SJSA1 (cell line): Measurements from ENCODE around the gene KLK13. TPM values are rescaled to one million over a fixed set of nuclear protein-coding genes. Genes with fewer than 3 reads are reported as not detected.

ENCODE experiments used
- DNase-seq, 2 experiments: peaks; one replicate each; pipeline ENCODE4 v3.0.0-alpha.2; 2015 to 2020; ENCODE audit warnings: low spot score in 2 of 2, low read depth in 1 of 2
- H3K27ac ChIP-seq: fragments of 250-450 bp; sonication (Bioruptor Pico); 2 replicates; pipeline ENCODE4 v1.5.1; 2020; ENCODE audit warnings: mild to moderate bottlenecking, moderate library complexity
- H3K27me3 ChIP-seq: fragments of 250-450 bp; sonication (Bioruptor Pico); replicated peaks from 2 replicates; pipeline ENCODE4 v1.5.1; 2020; ENCODE audit warnings: mild to moderate bottlenecking, moderate library complexity
- H3K36me3 ChIP-seq: fragments of 250-450 bp; sonication (Bioruptor Pico); 2 replicates; pipeline ENCODE4 v1.5.1; 2020; ENCODE audit warnings: mild to moderate bottlenecking
- H3K4me1 ChIP-seq: fragments of 250-450 bp; sonication (Bioruptor Pico); replicated peaks from 2 replicates; pipeline ENCODE4 v1.6.1; 2021; ENCODE audit warnings: mild to moderate bottlenecking
- H3K4me3 ChIP-seq: fragments of 250-450 bp; sonication (Bioruptor Pico); 2 replicates; pipeline ENCODE4 v1.5.1; 2020; ENCODE audit warnings: mild to moderate bottlenecking
- H3K9me3 ChIP-seq: fragments of 250-450 bp; sonication (Bioruptor Pico); replicated peaks from 2 replicates; pipeline ENCODE4 v1.5.1; 2020; ENCODE audit warnings: mild to moderate bottlenecking
- total RNA-seq: library from RNA; depleted of rRNA; stranded (reverse); fragments of >200 nt; shearing (Covaris generic); gene quantifications from 2 replicates; pipeline ENCODE4 v1.2.3, GENCODE V29; 2014; rRNA removed

Gene KLK13
- total RNA-seq, 1 experiment from 2014 or later: not detected

DNA sequence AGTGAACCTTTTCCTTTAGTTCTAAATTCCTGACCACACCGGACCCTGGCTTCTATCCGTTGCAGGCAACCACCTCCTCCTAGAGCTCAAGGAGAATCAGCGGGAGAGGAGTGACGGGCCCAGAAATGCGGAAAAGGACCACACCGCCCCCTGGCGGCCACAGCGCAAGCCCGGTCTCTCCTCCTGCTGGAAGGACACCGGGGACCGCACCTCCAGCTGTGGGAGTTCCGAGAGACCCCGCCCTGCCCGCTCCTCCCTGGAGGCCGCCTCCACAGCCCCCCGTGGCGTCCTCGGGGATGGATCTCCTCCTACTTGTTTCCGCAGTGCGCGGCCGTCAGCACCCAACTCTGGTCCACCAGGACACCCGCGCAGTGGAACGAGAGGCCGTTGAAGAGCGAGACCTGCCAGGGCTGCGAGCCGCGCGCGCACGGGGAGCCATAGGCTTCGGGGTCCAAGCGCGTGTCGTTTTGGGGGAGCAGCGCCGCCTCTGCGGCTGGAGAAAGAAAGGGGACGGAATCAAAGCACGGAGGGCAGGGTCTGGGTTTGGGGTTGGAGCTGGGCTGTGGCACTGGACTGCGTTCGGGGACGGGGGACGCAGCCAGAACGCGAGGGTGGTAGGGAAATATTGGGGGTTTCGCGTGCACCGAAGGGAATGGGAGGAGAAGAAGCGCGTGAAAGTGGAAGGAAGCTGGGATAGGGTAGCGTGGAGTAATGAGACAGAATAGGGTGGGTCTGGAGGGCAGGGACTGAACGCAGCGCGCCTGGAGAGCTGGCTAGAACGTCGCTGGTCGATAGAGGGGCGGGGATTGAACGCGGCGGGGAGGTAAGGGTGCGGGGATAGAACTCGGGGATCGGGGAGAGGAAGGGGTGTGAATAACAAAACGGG lies 47.9 kb downstream of the KLK13 start:
- Histone ChIP-seq H3K9me3 (0 out of 2 replicates have a peak, but pooled peaks cover 2% of the 10 kb centered on the region), H3K4me3 (no peak overlapping the region), H3K27me3 (peaks cover 41% of the 10 kb centered on the region), H3K36me3 (no peaks in the 10 kb centered on the region), H3K27ac (no peak overlapping the region), H3K4me1 (peaks cover 5% of the 10 kb centered on the region; the same call in 1 of the 2 replicates)
- peak in 1 of 2 experiments; percentile 27 for DNase-seq

DNA sequence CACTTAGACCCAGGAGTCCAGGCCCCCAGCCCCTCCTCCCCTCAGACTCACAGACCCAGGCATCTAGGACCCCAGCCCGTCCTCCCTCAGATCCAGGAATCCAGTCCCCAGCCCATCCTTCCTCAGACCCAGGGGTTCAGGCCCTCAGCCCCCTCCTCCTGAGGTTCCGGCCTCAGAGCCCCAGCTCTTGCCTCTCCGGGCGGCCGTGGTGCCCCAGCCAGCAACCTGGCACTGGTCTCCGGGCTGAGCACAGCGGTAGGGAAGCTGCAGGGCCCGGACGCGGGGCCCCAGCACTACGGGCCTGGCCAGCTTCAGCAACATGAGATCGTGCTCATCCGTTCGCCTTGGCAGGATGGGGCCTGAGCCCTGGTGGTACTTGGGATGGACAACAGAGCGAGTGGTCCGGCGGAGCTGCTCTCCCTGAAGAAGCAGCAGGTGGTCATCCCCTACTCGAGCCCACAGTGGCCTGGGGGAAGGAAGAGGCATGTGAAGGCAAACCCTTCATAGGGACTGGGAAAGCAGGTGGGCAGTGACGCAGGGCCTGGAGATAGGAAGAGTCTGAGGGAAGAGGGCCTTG lies 49.1 kb downstream of the KLK13 start:
- Histone ChIP-seq H3K4me3 (no peak overlapping the region), H3K27me3 (peaks cover 34% of the 10 kb centered on the region), H3K36me3 (no peaks in the 10 kb centered on the region), H3K9me3 (0 out of 2 replicates have a peak, but pooled peaks cover 2% of the 10 kb centered on the region), H3K27ac (no peak overlapping the region), H3K4me1 (peaks cover 5% of the 10 kb centered on the region; the same call in 1 of the 2 replicates)
- no peak for DNase-seq

DNA sequence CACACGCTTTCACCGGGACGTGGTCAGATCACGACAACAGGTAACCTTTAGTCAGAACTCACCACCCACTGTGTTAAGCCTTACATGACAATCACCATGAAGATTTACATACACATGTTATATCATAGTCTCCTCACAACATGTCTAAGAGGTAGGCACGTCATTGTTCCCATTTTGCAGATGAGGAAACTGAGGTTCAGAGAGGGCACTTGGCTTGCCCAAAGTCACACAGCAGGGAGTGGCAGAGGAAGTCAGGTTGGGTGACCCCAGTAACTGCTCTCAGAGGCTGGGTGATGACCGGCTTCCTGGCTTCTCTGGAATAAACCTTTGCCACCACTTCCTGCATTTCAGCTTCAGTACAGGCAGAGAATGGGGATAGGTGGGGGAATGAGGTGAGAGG lies 50.6 kb downstream of the KLK13 start:
- Histone ChIP-seq H3K9me3 (0 out of 2 replicates have a peak, but pooled peaks cover 2% of the 10 kb centered on the region), H3K27ac (no peak overlapping the region)

DNA sequence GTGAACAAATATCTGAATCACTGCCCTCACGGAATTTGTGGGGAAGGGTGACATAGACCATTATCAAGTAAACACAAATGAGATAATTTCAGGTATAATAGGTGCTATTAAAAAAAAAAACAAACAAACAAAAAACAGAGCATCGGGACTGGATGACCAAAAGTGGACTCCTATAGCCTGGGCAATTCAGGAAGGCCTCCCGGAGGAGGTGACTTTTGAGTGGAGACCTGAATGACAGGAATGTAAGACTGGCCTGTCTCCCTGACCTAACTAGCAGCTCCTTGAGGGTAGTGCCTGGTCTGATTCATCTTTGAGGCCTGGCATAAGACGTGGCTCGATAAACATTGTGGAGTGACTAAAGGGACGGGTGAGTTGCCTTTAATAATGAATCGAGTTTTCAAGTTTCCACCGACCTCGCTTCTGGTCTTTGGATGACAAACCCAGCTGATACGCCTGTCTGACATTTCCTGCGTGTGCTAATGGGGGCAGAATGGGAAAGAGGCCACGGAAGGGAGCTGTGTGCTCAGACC lies 52.2 kb downstream of the KLK13 start:
- Histone ChIP-seq H3K4me1 (peaks cover 5% of the 10 kb centered on the region; the same call in 1 of the 2 replicates), H3K9me3 (0 out of 2 replicates have a peak, but pooled peaks cover 2% of the 10 kb centered on the region), H3K4me3 (no peak overlapping the region), H3K27me3 (peaks cover 22% of the 10 kb centered on the region), H3K36me3 (no peaks in the 10 kb centered on the region), H3K27ac (no peak overlapping the region)
- DNase-seq: no peak

More for the DNA sequence above, 50.6 kb downstream of the KLK13 start:
- Histone ChIP-seq H3K27me3 (peaks cover 23% of the 10 kb centered on the region), H3K4me3 (no peak overlapping the region), H3K36me3 (no peaks in the 10 kb centered on the region), H3K4me1 (peaks cover 5% of the 10 kb centered on the region; the same call in 1 of the 2 replicates)
- DNase-seq: no peak

DNA sequence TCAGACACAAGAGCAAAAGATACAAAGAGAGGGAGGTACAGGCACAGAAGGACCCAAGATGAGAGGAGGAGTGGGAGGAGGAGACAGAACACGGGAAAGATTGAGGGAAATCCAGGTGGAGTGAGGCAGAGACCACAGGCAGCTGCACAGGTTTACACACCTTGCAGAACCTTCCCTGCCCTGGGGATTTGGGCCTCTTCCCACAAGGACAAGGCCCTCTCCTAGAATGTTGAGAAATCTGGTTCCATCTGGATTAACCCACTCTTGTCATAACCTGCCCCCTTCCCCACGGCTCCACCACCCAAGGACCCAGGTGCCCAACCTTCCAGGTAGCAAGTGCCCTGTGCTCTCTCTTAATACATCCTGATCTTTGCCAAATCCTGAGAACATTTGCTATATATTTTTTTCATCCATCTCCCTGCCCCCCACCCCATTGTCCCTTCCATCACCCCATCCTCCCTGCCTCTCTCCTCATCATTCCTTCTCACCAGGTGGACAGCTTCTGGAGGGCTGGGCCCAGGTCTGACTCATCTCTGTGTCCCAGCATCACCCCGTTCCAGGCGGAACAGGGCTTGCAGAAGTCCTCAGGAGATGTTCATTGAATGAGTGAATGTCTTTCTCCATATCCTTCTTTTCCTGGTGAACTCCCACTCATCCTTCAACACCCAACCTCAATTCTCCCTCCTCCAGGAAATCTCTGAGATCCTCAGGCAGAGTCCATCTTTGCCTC lies 54.7 kb downstream of the KLK13 start:
- Histone ChIP-seq H3K27me3 (peaks cover 9% of the 10 kb centered on the region; the same call in 1 of the 2 replicates), H3K4me1 (no peaks in the 10 kb centered on the region), H3K9me3 (no peaks in the 10 kb centered on the region), H3K27ac (no peak overlapping the region), H3K36me3 (no peaks in the 10 kb centered on the region), H3K4me3 (no peak overlapping the region)
- DNase-seq: no peak

DNA sequence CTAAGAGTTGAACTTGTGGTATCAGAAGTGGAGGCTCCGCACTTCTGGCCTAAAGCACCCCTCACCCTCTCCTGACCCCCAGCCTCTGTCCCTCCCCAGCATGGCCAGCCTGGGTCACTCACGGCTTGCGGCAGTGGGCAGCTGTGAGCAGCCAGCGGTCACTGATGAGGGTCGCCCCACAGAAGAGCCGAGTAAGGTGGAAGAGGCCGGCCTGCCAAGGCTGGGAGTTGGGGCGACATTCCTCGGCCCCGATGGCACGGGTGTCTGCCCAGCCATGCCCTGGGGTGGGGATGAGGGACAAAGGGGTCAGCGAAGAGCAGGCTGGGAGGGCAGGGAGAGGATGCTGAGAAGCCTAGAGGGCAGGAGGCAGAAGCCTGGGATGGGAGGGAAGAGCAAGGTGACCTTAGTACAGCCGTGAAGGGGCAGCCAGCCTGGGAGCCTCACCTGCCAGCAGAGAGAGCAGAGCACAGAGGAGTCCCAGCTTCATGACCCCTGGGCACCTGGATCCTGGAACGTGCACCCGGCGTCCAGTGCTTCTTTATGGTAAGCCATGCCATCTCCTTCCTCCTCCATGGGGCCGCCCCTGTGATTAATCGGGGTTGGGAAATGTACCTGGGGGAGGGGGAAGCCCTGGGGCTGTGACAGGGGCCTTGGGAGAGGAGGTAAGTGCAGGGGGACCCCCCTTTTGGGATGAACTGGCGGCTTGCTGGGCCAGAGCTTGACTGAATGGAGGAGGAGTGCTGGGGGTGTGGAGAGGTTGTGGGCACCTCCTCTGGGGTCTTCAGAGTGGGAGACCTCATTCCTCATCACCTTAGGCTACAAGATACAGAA lies 55.6 kb downstream of the KLK13 start:
- Histone ChIP-seq H3K9me3 (no peaks in the 10 kb centered on the region), H3K4me3 (no peak overlapping the region), H3K27ac (no peak overlapping the region), H3K36me3 (no peaks in the 10 kb centered on the region), H3K27me3 (peaks cover 9% of the 10 kb centered on the region; the same call in 1 of the 2 replicates), H3K4me1 (no peaks in the 10 kb centered on the region)
- no peak for DNase-seq

DNA sequence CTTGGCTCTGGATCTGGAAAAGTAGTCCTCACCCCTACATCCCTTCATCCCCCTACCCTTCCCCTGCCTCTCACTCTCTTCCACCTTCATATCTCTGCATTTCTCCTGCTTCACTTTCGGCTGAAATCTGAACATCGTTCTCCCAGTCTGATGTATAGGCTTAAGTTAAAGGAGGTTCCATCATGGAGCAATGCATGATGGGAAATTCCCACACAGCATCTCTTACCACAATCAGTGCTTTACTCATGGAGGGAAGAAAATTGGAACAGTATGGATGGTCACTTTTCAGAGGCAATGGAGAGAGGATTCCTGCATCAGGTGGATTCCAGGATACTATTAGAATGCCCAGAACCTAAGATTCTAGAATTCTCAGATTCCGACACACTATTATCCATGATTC lies 57.4 kb downstream of the KLK13 start:
- Histone ChIP-seq H3K36me3 (no peaks in the 10 kb centered on the region), H3K27ac (no peak overlapping the region), H3K9me3 (no peaks in the 10 kb centered on the region), H3K4me1 (no peaks in the 10 kb centered on the region), H3K27me3 (peaks cover 9% of the 10 kb centered on the region; the same call in 1 of the 2 replicates), H3K4me3 (no peak overlapping the region)
- DNase-seq: no peak

DNA sequence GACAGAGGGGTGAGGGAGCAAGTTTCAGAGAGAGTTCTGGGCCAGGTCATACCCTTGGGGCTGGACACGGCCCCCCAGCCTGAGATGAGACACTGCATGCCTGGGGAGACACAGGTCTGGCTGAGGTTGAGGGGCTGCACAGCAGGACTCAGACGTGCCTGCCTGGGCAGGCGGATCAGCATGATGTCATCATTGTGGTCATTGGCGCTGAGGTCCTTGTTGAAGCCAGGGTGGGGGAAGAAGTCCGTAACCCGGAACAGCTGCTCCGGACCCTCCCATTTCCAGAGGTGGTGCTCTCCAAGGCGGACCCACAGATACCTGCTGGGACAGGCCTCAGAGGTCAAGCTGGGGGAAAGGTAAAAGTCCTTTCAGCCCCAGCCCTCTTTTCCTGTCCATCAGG lies 58.5 kb downstream of the KLK13 start:
- H3K27ac ChIP-seq: no peak overlapping the region
- no peak overlapping the region for H3K4me3 ChIP-seq
- H3K27me3 ChIP-seq: peaks cover 9% of the 10 kb centered on the region; the same call in 1 of the 2 replicates
- DNase-seq: no peak
- no peaks in the 10 kb centered on the region for H3K9me3 ChIP-seq
- H3K4me1 ChIP-seq: no peaks in the 10 kb centered on the region
- no peaks in the 10 kb centered on the region for H3K36me3 ChIP-seq

Other genes with a start within 250 kb of the KLK13 start
- gene KLK1, start 241.3 kb downstream of the KLK13 start, total RNA-seq: not detected in 2 replicates
- not detected in 2 replicates for gene KLK15, start 231.5 kb downstream of the KLK13 start, total RNA-seq
- gene KLK3, start 210.2 kb downstream of the KLK13 start, total RNA-seq: not detected in 2 replicates
- not detected in 2 replicates for gene KLK2, start 191.7 kb downstream of the KLK13 start, total RNA-seq
- gene KLK4, start 153.7 kb downstream of the KLK13 start, total RNA-seq: not detected in 2 replicates
- not detected in 2 replicates for gene KLK5, start 112.1 kb downstream of the KLK13 start, total RNA-seq
- gene KLK6, start 95.5 kb downstream of the KLK13 start, total RNA-seq: not detected in 2 replicates
- not detected in 2 replicates for gene KLK7, start 81.2 kb downstream of the KLK13 start, total RNA-seq
- gene KLK8, start 63.5 kb downstream of the KLK13 start, total RNA-seq: not detected in 2 replicates
- not detected in 2 replicates for gene KLK10, start 45.4 kb downstream of the KLK13 start, total RNA-seq
- gene KLK11, start 38.5 kb downstream of the KLK13 start, total RNA-seq: not detected in 2 replicates
- not detected in 2 replicates for gene KLK12, start 30.1 kb downstream of the KLK13 start, total RNA-seq
- not detected in 2 replicates for gene KLK14, start 17.8 kb upstream of the KLK13 start, total RNA-seq
- gene CTU1, start 43.3 kb upstream of the KLK13 start, total RNA-seq: 9.1 and 13.3 TPM in 2 replicates
- gene SIGLEC9, start 59.8 kb upstream of the KLK13 start, total RNA-seq: not detected in 2 replicates
- gene SIGLEC7, start 77.2 kb upstream of the KLK13 start, total RNA-seq: not detected in 2 replicates
- not detected in 2 replicates for gene CD33, start 160.0 kb upstream of the KLK13 start, total RNA-seq
- gene SIGLECL1, start 186.0 kb upstream of the KLK13 start, total RNA-seq: not detected in 2 replicates
- gene IGLON5, start 246.6 kb upstream of the KLK13 start, total RNA-seq: not detected in 2 replicates